HG03575 (cell line): ENCODE results near the gene NXPE2.

Source experiments
- ATAC-seq: cut with Tn5 transposase; IDR thresholded peaks from one replicate; pipeline ENCODE4 v1.9.1; 2021; ENCODE audit not compliant: unreplicated experiment, insufficient number of reproducible peaks, low FRiP score; ENCODE audit errors: extremely low read depth

NXPE2 gene

GRCh38 chr11:114725623-114726022 lies 47.3 kb downstream of the NXPE2 start:
- no peak for ATAC-seq

- ATAC-seq = no peak
Measured at GRCh38 chr11:114736806-114737205, 58.5 kb downstream of the NXPE2 start.

GRCh38 chr11:114738954-114739353 lies 60.6 kb downstream of the NXPE2 start:
- no peak for ATAC-seq

GRCh38 chr11:114745150-114745671 lies 66.9 kb downstream of the NXPE2 start:
- ATAC-seq = no peak

- no peak for ATAC-seq
Measured at GRCh38 chr11:114746013-114746412, 67.7 kb downstream of the NXPE2 start.
